SK-N-SH treated with all-trans-retinoic acid at 6 μM for 48 hours (cell line): ENCODE measurements around the gene LMCD1.

Experiments used
- ARNTL ChIP-seq: fragments of 450-650 bp; formaldehyde crosslinking; IDR thresholded peaks from 2 replicates; pipeline ENCODE4 v1.5.0; 2020; ENCODE audit warnings: low read depth, mild to moderate bottlenecking, moderate library complexity, borderline replicate concordance
- CSDC2 ChIP-seq: fragments of 250-450 bp; sonication (Bioruptor Pico); IDR thresholded peaks from 2 replicates; pipeline ENCODE4 v1.5.0; 2020; ENCODE audit warnings: mild to moderate bottlenecking, moderate library complexity
- OSR1 ChIP-seq: fragments of 250-450 bp; sonication (Bioruptor Pico); IDR thresholded peaks from 2 replicates; pipeline ENCODE4 v1.8.0; 2022; ENCODE audit warnings: moderate library complexity, mild to moderate bottlenecking, inconsistent platforms
- PPARA ChIP-seq: fragments of 250-450 bp; sonication (Bioruptor Pico); IDR thresholded peaks from 2 replicates; pipeline ENCODE4 v1.5.0; 2020; ENCODE audit warnings: mild to moderate bottlenecking, borderline replicate concordance
- ZFP3 ChIP-seq: fragments of 250-450 bp; sonication (Bioruptor Pico); IDR thresholded peaks from 2 replicates; pipeline ENCODE4 v1.5.0; 2020; ENCODE audit warnings: mild to moderate bottlenecking, moderate library complexity
- ZFP30 ChIP-seq: fragments of 450-650 bp; formaldehyde crosslinking; IDR thresholded peaks from 2 replicates; pipeline ENCODE4 v1.5.0; 2022; ENCODE audit warnings: mild to moderate bottlenecking, moderate library complexity
- ZNF70 ChIP-seq: fragments of 450-650 bp; formaldehyde crosslinking; IDR thresholded peaks from 2 replicates; pipeline ENCODE4 v1.5.0; 2020; ENCODE audit warnings: mild to moderate bottlenecking, moderate library complexity
- TF ChIP-seq, protein P1 (sequence below): fragments of 250-450 bp; sonication (Bioruptor Pico); IDR thresholded peaks from 2 replicates; pipeline ENCODE4 v1.8.0; 2020; ENCODE audit warnings: mild to moderate bottlenecking, moderate library complexity, borderline replicate concordance
- TF ChIP-seq, protein P2 (sequence below): fragments of 250-450 bp; sonication (Bioruptor Pico); IDR thresholded peaks from 2 replicates; pipeline ENCODE4 v1.5.1; 2021; ENCODE audit warnings: mild to moderate bottlenecking, moderate library complexity
- TF ChIP-seq, protein P3 (sequence below): fragments of 250-450 bp; sonication (Bioruptor Pico); IDR thresholded peaks from 2 replicates; pipeline ENCODE4 v1.5.1; 2020; ENCODE audit warnings: low read depth, mild to moderate bottlenecking, moderate library complexity

DNA sequence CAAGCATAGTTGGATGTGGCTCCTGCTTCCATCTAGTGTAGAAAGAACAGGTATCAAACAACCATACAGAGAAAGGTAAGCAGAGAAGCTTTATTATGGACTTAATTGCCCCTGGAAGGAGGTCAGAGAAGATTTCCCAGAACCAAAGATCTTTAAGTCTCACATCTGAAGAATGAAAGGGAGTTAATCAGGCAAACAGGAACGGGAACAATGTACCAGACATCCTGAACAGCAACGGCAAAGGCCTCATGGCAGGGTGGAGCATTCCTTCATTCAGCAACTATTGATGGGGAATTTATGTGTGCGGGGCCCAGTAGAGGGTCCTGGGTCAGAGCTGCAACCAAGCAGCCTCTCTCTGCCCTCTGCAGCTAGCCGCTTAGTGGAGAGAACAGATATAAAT, 61.5 kb downstream of the LMCD1 start:
- TF ChIP-seq ZFP3 (CRISPR knock-in tag) (no peak), ZFP30 (CRISPR knock-in tag) (no peak), CSDC2 (CRISPR knock-in tag) (no peak), ZNF70 (no peak), PPARA (CRISPR knock-in tag) (no peak), OSR1 (no peak), ARNTL (CRISPR knock-in tag) (no peak)
- TF ChIP-seq, protein P1, sequence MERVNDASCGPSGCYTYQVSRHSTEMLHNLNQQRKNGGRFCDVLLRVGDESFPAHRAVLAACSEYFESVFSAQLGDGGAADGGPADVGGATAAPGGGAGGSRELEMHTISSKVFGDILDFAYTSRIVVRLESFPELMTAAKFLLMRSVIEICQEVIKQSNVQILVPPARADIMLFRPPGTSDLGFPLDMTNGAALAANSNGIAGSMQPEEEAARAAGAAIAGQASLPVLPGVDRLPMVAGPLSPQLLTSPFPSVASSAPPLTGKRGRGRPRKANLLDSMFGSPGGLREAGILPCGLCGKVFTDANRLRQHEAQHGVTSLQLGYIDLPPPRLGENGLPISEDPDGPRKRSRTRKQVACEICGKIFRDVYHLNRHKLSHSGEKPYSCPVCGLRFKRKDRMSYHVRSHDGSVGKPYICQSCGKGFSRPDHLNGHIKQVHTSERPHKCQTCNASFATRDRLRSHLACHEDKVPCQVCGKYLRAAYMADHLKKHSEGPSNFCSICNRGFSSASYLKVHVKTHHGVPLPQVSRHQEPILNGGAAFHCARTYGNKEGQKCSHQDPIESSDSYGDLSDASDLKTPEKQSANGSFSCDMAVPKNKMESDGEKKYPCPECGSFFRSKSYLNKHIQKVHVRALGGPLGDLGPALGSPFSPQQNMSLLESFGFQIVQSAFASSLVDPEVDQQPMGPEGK (CRISPR knock-in tag) = no peak
- TF ChIP-seq, protein P2, sequence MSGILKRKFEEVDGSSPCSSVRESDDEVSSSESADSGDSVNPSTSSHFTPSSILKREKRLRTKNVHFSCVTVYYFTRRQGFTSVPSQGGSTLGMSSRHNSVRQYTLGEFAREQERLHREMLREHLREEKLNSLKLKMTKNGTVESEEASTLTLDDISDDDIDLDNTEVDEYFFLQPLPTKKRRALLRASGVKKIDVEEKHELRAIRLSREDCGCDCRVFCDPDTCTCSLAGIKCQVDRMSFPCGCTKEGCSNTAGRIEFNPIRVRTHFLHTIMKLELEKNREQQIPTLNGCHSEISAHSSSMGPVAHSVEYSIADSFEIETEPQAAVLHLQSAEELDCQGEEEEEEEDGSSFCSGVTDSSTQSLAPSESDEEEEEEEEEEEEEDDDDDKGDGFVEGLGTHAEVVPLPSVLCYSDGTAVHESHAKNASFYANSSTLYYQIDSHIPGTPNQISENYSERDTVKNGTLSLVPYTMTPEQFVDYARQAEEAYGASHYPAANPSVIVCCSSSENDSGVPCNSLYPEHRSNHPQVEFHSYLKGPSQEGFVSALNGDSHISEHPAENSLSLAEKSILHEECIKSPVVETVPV (CRISPR knock-in tag) = no peak
- TF ChIP-seq, protein P3, sequence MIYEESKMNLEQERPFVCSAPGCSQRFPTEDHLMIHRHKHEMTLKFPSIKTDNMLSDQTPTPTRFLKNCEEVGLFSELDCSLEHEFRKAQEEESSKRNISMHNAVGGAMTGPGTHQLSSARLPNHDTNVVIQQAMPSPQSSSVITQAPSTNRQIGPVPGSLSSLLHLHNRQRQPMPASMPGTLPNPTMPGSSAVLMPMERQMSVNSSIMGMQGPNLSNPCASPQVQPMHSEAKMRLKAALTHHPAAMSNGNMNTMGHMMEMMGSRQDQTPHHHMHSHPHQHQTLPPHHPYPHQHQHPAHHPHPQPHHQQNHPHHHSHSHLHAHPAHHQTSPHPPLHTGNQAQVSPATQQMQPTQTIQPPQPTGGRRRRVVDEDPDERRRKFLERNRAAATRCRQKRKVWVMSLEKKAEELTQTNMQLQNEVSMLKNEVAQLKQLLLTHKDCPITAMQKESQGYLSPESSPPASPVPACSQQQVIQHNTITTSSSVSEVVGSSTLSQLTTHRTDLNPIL = no peak
